GM19025 (cell line): Measurements from ENCODE around the gene JADE1.
A peak's percentile ranks its signal among the peaks of the same experiment; 100 is the strongest.

Experiments
- ATAC-seq: cut with Tn5 transposase; IDR thresholded peaks from one replicate; pipeline ENCODE4 v1.9.1; 2021; ENCODE audit warnings: mild to moderate bottlenecking, low read depth, moderate library complexity; ENCODE audit not compliant: unreplicated experiment

The JADE1 gene

GRCh38 chr4:128810331-128810870 is 901 bp downstream of the JADE1 start:
- ATAC-seq, result no peak

GRCh38 chr4:128810871-128811570 is 1.5 kb downstream of the JADE1 start:
- peak; percentile 41 for ATAC-seq

GRCh38 chr4:128811571-128812441 is 2.3 kb downstream of the JADE1 start:
- peak; percentile 49 for ATAC-seq

GRCh38 chr4:128812442-128813235 is 3.1 kb downstream of the JADE1 start:
- ATAC-seq, result no peak

- ATAC-seq, result no peak
Observed at GRCh38 chr4:128813965-128814364, 4.5 kb downstream of the JADE1 start.

GRCh38 chr4:128818442-128818841 is 8.9 kb downstream of the JADE1 start:
- ATAC-seq, result no peak

GRCh38 chr4:128819082-128819742 is 9.7 kb downstream of the JADE1 start:
- ATAC-seq, result no peak

GRCh38 chr4:128820671-128821070 is 11.2 kb downstream of the JADE1 start:
- no peak for ATAC-seq

GRCh38 chr4:128821151-128821550 is 11.7 kb downstream of the JADE1 start:
- ATAC-seq, result no peak

GRCh38 chr4:128823025-128823661 is 13.6 kb downstream of the JADE1 start:
- ATAC-seq, result no peak

GRCh38 chr4:128825226-128825625 is 15.7 kb downstream of the JADE1 start:
- no peak for ATAC-seq

GRCh38 chr4:128827296-128827695 is 17.8 kb downstream of the JADE1 start:
- ATAC-seq, result no peak

- no peak for ATAC-seq
Observed at GRCh38 chr4:128830906-128831503, 21.5 kb downstream of the JADE1 start.

GRCh38 chr4:128831531-128832242 is 22.2 kb downstream of the JADE1 start:
- ATAC-seq, result peak; percentile 67

GRCh38 chr4:128832243-128832625 is 22.7 kb downstream of the JADE1 start:
- ATAC-seq, result no peak

- no peak for ATAC-seq
Observed at GRCh38 chr4:128835498-128836222, 26.2 kb downstream of the JADE1 start.

- ATAC-seq, result no peak
Observed at GRCh38 chr4:128837198-128837597, 27.7 kb downstream of the JADE1 start.

- ATAC-seq, result peak; percentile 38
Observed at GRCh38 chr4:128837679-128838078, 28.2 kb downstream of the JADE1 start.
